Uterus (tissue), 4 donors: ENCODE data around the gene ATP8B3. TPM values are rescaled to one million over a fixed set of nuclear protein-coding genes. Genes with fewer than 3 reads are reported as not detected.

Experiments
- microRNA counts, 2 donors: library from miRNA; unstranded; fragments of <30 nt; microRNA quantifications; one replicate each; lab custom pipeline; 2016 to 2017
- microRNA-seq: library from miRNA; unstranded; fragments of <30 nt; microRNA quantifications from one replicate; pipeline ENCODE4, GENCODE V29; 2016; ENCODE audit warnings: borderline microRNAs expressed, borderline replicate concordance
- total RNA-seq, 4 donors: library from RNA; depleted of rRNA in 3 of 4; stranded (reverse); fragments of >200 nt in 3 of 4; gene quantifications; one replicate each; pipeline versions ENCODE4 v1.1.0 to v1.2.4, GENCODE V29; 2014 to 2023
- donor health status: DM: yes; HTN: yes; CAD: no.

Gene ATP8B3
- total RNA-seq, 4 donors from 2014 or later, result 1.0 to 3.3 (median 1.7) TPM; not detected in 1

MicroRNAs encoded within 50 kb of the gene (microRNA counts, 767-probe panel; counts per million panel counts)
- microRNA hsa-miR-1909-3p (lab: Ali Mortazavi, UCI), result 0 counts per million in 2 donors

Small RNA genes within 50 kb of the gene (microRNA-seq; reads per million reads assigned to microRNA genes)
- gene MIR1909, result not detected

Other genes starting within 250 kb of the ATP8B3 start
- gene MEX3D, start 244.0 kb downstream of the ATP8B3 start, total RNA-seq, result 10 to 100 TPM in 3 of 4 donors, 1 to 10 TPM in 1; 4.4 to 34.8 (median 23.2) TPM
- 10 to 100 TPM; 53.8 to 75.9 (median 64.5) TPM for gene MBD3, start 219.4 kb downstream of the ATP8B3 start, total RNA-seq
- 100 to 1,000 TPM in 1 of 4 donors, 10 to 100 TPM in 3; 20.6 to 110 (median 30.8) TPM for gene UQCR11, start 206.8 kb downstream of the ATP8B3 start, total RNA-seq
- 100 to 1,000 TPM in 1 of 4 donors, 10 to 100 TPM in 3; 15.6 to 132 (median 65.7) TPM for gene TCF3, start 159.7 kb downstream of the ATP8B3 start, total RNA-seq
- not detected for gene ONECUT3, start 58.8 kb downstream of the ATP8B3 start, total RNA-seq
- 10 to 100 TPM in 2 of 4 donors, 1 to 10 TPM in 2; 1.5 to 67.4 (median 25.1) TPM for gene REXO1, start 36.2 kb upstream of the ATP8B3 start, total RNA-seq
- gene KLF16, start 51.3 kb upstream of the ATP8B3 start, total RNA-seq, result 10 to 100 TPM in 1 of 4 donors, 1 to 10 TPM in 1, under 1 TPM in 1, not detected in 1; 0.26 to 17.7 (median 3.9) TPM
- 100 to 1,000 TPM in 1 of 4 donors, 10 to 100 TPM in 3; 33.8 to 142 (median 63.7) TPM for gene ABHD17A, start 73.2 kb upstream of the ATP8B3 start, total RNA-seq
- 1 to 10 TPM; 1.0 to 5.5 (median 2.8) TPM for gene ADAT3, start 93.1 kb upstream of the ATP8B3 start, total RNA-seq
- 10 to 100 TPM in 3 of 4 donors, 1 to 10 TPM in 1; 9.5 to 68.9 (median 28.0) TPM for gene SCAMP4, start 93.1 kb upstream of the ATP8B3 start, total RNA-seq
- 10 to 100 TPM in 3 of 4 donors, 1 to 10 TPM in 1; 8.2 to 59.4 (median 46.7) TPM for gene CSNK1G2, start 128.9 kb upstream of the ATP8B3 start, total RNA-seq
- 100 to 1,000 TPM in 1 of 4 donors, 10 to 100 TPM in 3; 48.2 to 105 (median 61.8) TPM for gene BTBD2, start 203.4 kb upstream of the ATP8B3 start, total RNA-seq
- 100 to 1,000 TPM in 2 of 4 donors, 10 to 100 TPM in 2; 34.6 to 155 (median 81.7) TPM for gene MKNK2, start 239.0 kb upstream of the ATP8B3 start, total RNA-seq